ENCODE measurements around the gene EXOC2.

- TF ChIP-seq POLR2A (IDR thresholded peaks at IDR 0.05; ENCODE audit: low read depth, low read length): no peak
- no peak for TF ChIP-seq CTCF (IDR thresholded peaks at IDR 0.05; ENCODE audit: extremely low read depth in 1 of 2, insufficient read depth in 1 of 2, low read depth in 1 of 2, low read length in 2 of 2)
- no peak for TF ChIP-seq MYC (IDR thresholded peaks at IDR 0.05; ENCODE audit: low read depth, low read length)
Measured at GRCh38 chr6:609905-610304, 83.0 kb downstream of the EXOC2 start.
